Mesenchymal stem cell (in vitro differentiated cells and primary cell): ENCODE results near the gene ANKRD2.
"Not testable (repeated sequence)": the region's sequence is repeated elsewhere in the genome, so short reads cannot be mapped to it uniquely, and the experiment has no call there.

Experiments used
- DNase-seq: peaks from one replicate; pipeline ENCODE4 v3.0.0-alpha.2; 2013
- H2AFZ ChIP-seq: one replicate; pipeline ENCODE4 v1.6.1; 2013; ENCODE audit warnings: low read depth, mild to moderate bottlenecking, control low read depth, inconsistent platforms, low read length, moderate library complexity
- H2AK5ac ChIP-seq: 2 replicates; pipeline ENCODE4 v1.6.1; 2013; ENCODE audit warnings: low read length, moderate library complexity, mild to moderate bottlenecking, inconsistent platforms; ENCODE audit not compliant: severe bottlenecking
- H2BK120ac ChIP-seq: one replicate; pipeline ENCODE4 v1.6.1; 2013; ENCODE audit warnings: low read depth, mild to moderate bottlenecking, inconsistent platforms, low read length, moderate library complexity
- H2BK12ac ChIP-seq, 2 experiments: one replicate each; pipeline ENCODE4 v1.6.1; 2013; ENCODE audit warnings: inconsistent platforms in 2 of 2, low read length in 2 of 2, mild to moderate bottlenecking in 2 of 2, moderate library complexity in 2 of 2, control low read depth in 1 of 2
- H2BK15ac ChIP-seq: one replicate; pipeline ENCODE4 v1.6.1; 2013; ENCODE audit warnings: mild to moderate bottlenecking, low read depth, inconsistent platforms; ENCODE audit not compliant: poor library complexity, severe bottlenecking
- H2BK5ac ChIP-seq: 2 replicates; pipeline ENCODE4 v1.6.1; 2013; ENCODE audit warnings: low read depth, mild to moderate bottlenecking, low read length, control low read depth, inconsistent platforms; ENCODE audit not compliant: poor library complexity, severe bottlenecking
- H3K14ac ChIP-seq, 2 experiments: one replicate each; pipeline ENCODE4 v1.6.1; 2013; ENCODE audit warnings: inconsistent platforms in 2 of 2, low read length in 2 of 2, control low read depth in 1 of 2, mild to moderate bottlenecking in 1 of 2, moderate library complexity in 1 of 2
- H3K18ac ChIP-seq, 2 experiments: one replicate each; pipeline ENCODE4 v1.6.1; 2013; ENCODE audit warnings: inconsistent platforms in 2 of 2, low read length in 2 of 2, control low read depth in 1 of 2, low read depth in 1 of 2, mild to moderate bottlenecking in 1 of 2
- H3K23ac ChIP-seq, 2 experiments: one replicate each; pipeline ENCODE4 v1.6.1; 2013; ENCODE audit warnings: inconsistent platforms in 2 of 2, low read length in 2 of 2, mild to moderate bottlenecking in 2 of 2, moderate library complexity in 2 of 2, control low read depth in 1 of 2
- H3K27ac ChIP-seq: 2 replicates; pipeline ENCODE4 v1.5.1; 2013; ENCODE audit warnings: mild to moderate bottlenecking, moderate library complexity, low read length, control low read depth, inconsistent platforms; ENCODE audit not compliant: poor library complexity, severe bottlenecking
- H3K27me3 ChIP-seq, 2 experiments: 2 replicates each; pipeline versions ENCODE4 v1.6.1 to v1.7.0; 2013; ENCODE audit warnings: low read length in 2 of 2, mild to moderate bottlenecking in 2 of 2, moderate library complexity in 2 of 2, control low read depth in 1 of 2, inconsistent platforms in 1 of 2; ENCODE audit not compliant: control insufficient read depth in 1 of 2, insufficient read depth in 1 of 2
- H3K36me3 ChIP-seq, 2 experiments: 2 replicates each; pipeline versions ENCODE4 v1.6.1 to v1.7.0; 2013; ENCODE audit warnings: low read length in 2 of 2, control low read depth in 1 of 2, inconsistent platforms in 1 of 2, low read depth in 1 of 2, mild to moderate bottlenecking in 1 of 2; ENCODE audit not compliant: insufficient read depth in 2 of 2, control insufficient read depth in 1 of 2
- H3K4ac ChIP-seq, 2 experiments: one replicate each; pipeline ENCODE4 v1.6.1; 2013; ENCODE audit warnings: inconsistent platforms in 2 of 2, low read length in 2 of 2, mild to moderate bottlenecking in 2 of 2, moderate library complexity in 2 of 2, control low read depth in 1 of 2, low read depth in 1 of 2
- H3K4me1 ChIP-seq: 2 replicates; pipeline ENCODE4 v1.6.1; 2013; ENCODE audit warnings: low read depth, low read length, control low read depth; ENCODE audit not compliant: control insufficient read depth, insufficient read depth
- H3K4me2 ChIP-seq: 2 replicates; pipeline ENCODE4 v1.6.1; 2013; ENCODE audit warnings: low read length, mild to moderate bottlenecking, inconsistent platforms; ENCODE audit not compliant: poor library complexity, severe bottlenecking
- H3K4me3 ChIP-seq, 2 experiments: 2 replicates each; pipeline versions ENCODE4 v1.5.1 to v1.7.0; 2013; ENCODE audit warnings: low read length in 2 of 2, mild to moderate bottlenecking in 2 of 2, control low read depth in 1 of 2, low read depth in 1 of 2; ENCODE audit not compliant: insufficient read depth in 1 of 2
- H3K79me1 ChIP-seq: replicated peaks from 2 replicates; pipeline ENCODE4 v1.6.1; 2013; ENCODE audit warnings: mild to moderate bottlenecking, control low read depth, low read length, inconsistent platforms; ENCODE audit not compliant: poor library complexity, severe bottlenecking
- H3K9ac ChIP-seq: 2 replicates; pipeline ENCODE4 v1.7.0; 2013; ENCODE audit warnings: mild to moderate bottlenecking, low read length, moderate library complexity
- H3K9me3 ChIP-seq: 2 replicates; pipeline ENCODE4 v1.7.0; 2013; ENCODE audit warnings: mild to moderate bottlenecking, low read length; ENCODE audit not compliant: control insufficient read depth
- H4K8ac ChIP-seq: one replicate; pipeline ENCODE4 v1.6.1; 2013; ENCODE audit warnings: inconsistent platforms, mild to moderate bottlenecking, low read length, moderate library complexity
- H4K91ac ChIP-seq: one replicate; pipeline ENCODE4 v1.6.1; 2013; ENCODE audit warnings: mild to moderate bottlenecking, low read length, inconsistent platforms
- WGBS: methylation state at CpG from one replicate; pipeline ENCODE4 v1.1.7; 2013; ENCODE audit warnings: mixed read lengths; 5-methylcytosine and 5-hydroxymethylcytosine counted together

ANKRD2 gene

DNA sequence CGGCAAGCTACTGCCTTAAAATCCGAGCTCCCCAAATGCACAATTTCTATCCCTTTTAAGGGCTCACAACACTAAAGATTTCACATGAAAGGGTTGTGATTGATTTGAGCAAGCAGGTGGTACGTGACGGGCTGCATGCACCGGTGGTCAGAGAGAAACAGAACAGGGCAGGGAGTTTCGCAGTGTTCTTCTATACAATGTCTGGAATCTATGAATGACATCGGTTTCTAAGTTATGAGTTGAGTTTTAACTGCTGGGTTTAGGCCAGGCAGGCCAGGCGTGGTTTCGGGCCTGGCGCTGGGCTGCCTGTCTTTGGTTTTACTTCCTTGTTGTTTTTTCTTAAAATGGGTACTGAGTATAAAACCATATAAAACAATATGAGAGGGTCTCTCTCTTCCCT is 17.0 kb upstream of the ANKRD2 start:
- H3K9me3 ChIP-seq, H3K4me1 ChIP-seq, DNase-seq, H3K4ac ChIP-seq, H2BK15ac ChIP-seq, H3K27me3 ChIP-seq, H2BK5ac ChIP-seq, H3K27ac ChIP-seq, H3K4me2 ChIP-seq, H3K79me1 ChIP-seq, H3K14ac ChIP-seq, H2AK5ac ChIP-seq, H4K91ac ChIP-seq, H3K23ac ChIP-seq, H3K9ac ChIP-seq, H2BK12ac ChIP-seq, H2BK120ac ChIP-seq, H4K8ac ChIP-seq, H2AFZ ChIP-seq, H3K18ac ChIP-seq, H3K4me3 ChIP-seq: not testable (repeated sequence)
- WGBS: 100% methylated on average over 2 of the region's 10 CpGs
- peaks cover 0 to 18% of the 10 kb centered on the region in 2 experiments for H3K36me3 ChIP-seq

DNA sequence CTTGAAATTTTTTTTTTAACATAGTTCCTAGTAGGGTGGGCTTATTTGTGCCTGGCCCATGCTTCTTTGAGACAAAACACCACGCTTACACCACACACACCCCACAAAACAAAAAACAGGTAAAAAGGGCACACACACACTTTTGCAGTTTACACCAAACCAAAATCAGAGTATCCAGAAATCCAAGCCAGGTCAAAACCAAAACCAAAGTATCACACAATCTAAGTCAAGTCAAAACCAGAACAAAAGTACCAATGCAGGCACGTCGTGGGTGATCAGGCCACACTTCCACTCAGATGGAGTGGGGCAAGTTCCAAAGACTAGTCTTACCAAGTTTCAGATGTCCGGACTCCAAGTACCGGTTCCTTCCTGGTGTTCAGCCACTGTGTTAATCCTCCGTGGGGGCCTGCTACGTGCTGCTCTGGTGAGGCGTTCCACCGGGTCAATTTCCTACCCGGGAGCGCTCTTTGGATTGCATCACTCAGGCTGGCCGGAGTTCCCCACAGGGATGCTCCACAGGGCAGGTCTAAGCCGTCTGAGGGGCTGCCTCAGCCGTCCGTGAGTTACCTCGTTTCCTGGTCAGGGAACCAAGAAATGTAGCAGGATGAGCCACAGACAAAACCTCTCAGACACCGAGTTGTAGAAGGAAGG is 11.7 kb upstream of the ANKRD2 start:
- H3K4me3 ChIP-seq: peak overlapping the region; percentile 22 to 77
- H3K23ac ChIP-seq: not testable (repeated sequence)
- WGBS: 92% methylated on average over 17 of the region's 17 CpGs

GRCh38 chr10:97561386-97562077 is 11.0 kb upstream of the ANKRD2 start:
- not testable (repeated sequence) for H3K9me3 ChIP-seq, H2BK12ac ChIP-seq, H2AFZ ChIP-seq, H3K36me3 ChIP-seq, H3K4ac ChIP-seq, H3K4me1 ChIP-seq, H2BK15ac ChIP-seq, H2BK120ac ChIP-seq, H3K27me3 ChIP-seq, H3K23ac ChIP-seq, H4K91ac ChIP-seq, H3K18ac ChIP-seq, DNase-seq, H3K79me1 ChIP-seq, H4K8ac ChIP-seq, H3K14ac ChIP-seq
- H3K4me2 ChIP-seq: peak overlapping the region; percentile 54
- H2AK5ac ChIP-seq: peak overlapping the region; percentile 100
- WGBS: 98% methylated on average over 10 of the region's 12 CpGs
- peak overlapping the region in 1 of 2 experiments; percentile 77 for H3K4me3 ChIP-seq
- H2BK5ac ChIP-seq: peak overlapping the region; percentile 69
- peak overlapping the region; percentile 86 for H3K9ac ChIP-seq
- H3K27ac ChIP-seq: peak overlapping the region; percentile 98

More for the DNA sequence above, 11.7 kb upstream of the ANKRD2 start:
- not testable (repeated sequence) for H2BK120ac ChIP-seq, H3K79me1 ChIP-seq, DNase-seq, H3K27me3 ChIP-seq, H2BK15ac ChIP-seq, H2AFZ ChIP-seq, H3K14ac ChIP-seq, H4K8ac ChIP-seq, H2AK5ac ChIP-seq, H3K9me3 ChIP-seq, H3K4me1 ChIP-seq, H3K4ac ChIP-seq, H3K36me3 ChIP-seq, H4K91ac ChIP-seq, H2BK12ac ChIP-seq, H3K18ac ChIP-seq
- H3K4me2 ChIP-seq: peak overlapping the region; percentile 54
- H3K9ac ChIP-seq: peak overlapping the region; percentile 86
- peak overlapping the region; percentile 57 for H2BK5ac ChIP-seq
- peak overlapping the region; percentile 98 for H3K27ac ChIP-seq

DNA sequence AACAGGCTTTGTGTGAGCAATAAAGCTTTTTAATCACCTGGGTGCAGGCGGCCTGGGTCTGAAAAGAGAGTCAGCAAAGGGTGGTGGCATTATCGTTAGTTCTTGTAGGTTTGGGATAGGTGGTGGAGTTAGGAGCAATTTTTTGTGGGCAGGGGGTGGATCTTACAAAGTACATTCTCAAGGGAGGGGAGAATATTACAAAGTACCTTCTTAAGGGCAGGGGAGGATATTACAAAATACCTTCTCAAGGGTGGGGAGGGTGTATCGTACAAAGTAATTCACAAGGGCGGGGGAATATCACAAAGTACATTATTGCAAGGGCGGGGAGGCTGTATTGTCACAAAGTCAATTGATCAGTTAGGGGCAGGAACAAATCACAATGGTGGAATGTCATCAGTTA is 10.2 kb upstream of the ANKRD2 start:
- H2BK120ac ChIP-seq, H2BK12ac ChIP-seq, H3K18ac ChIP-seq, H3K36me3 ChIP-seq, DNase-seq, H3K27me3 ChIP-seq, H2BK15ac ChIP-seq, H3K9me3 ChIP-seq, H3K9ac ChIP-seq, H2AFZ ChIP-seq, H4K91ac ChIP-seq, H3K14ac ChIP-seq, H3K4me2 ChIP-seq, H3K4me1 ChIP-seq, H3K23ac ChIP-seq, H3K79me1 ChIP-seq, H3K4me3 ChIP-seq, H4K8ac ChIP-seq, H3K4ac ChIP-seq, H2BK5ac ChIP-seq: not testable (repeated sequence)
- peak overlapping the region; percentile 89 for H2AK5ac ChIP-seq
- peak overlapping the region; percentile 98 for H3K27ac ChIP-seq
- 98% methylated on average over 5 of the region's 5 CpGs for WGBS
